Motor neuron (in vitro differentiated cells): ENCODE data around the gene VSNL1. TPM values are rescaled to one million over a fixed set of nuclear protein-coding genes. Genes with fewer than 3 reads are reported as not detected.

Source experiments
- ATAC-seq, 8 experiments: fragments of 200-7000 bp; cut with Tn5 transposase; replicated peaks in 6 of 8; 2 replicates each; pipeline ENCODE4 v1.8.0; 2021; ENCODE audit warnings: mild to moderate bottlenecking in 8 of 8, moderate library complexity in 8 of 8
- H3K27ac ChIP-seq, 2 donors: fragments of 250-450 bp; sonication (Bioruptor Pico); 2 replicates each; pipeline ENCODE4 v1.9.0; 2021; ENCODE audit warnings: antibody characterized with exemption in 2 of 2, mild to moderate bottlenecking in 2 of 2, moderate library complexity in 1 of 2
- H3K4me1 ChIP-seq, 2 donors: fragments of 250-450 bp; sonication (Bioruptor Pico); replicated peaks in 1 of 2; 2 replicates each; pipeline ENCODE4 v1.6.1; 2021; ENCODE audit warnings: antibody characterized with exemption in 2 of 2, mild to moderate bottlenecking in 2 of 2, moderate library complexity in 1 of 2
- H3K4me3 ChIP-seq, 5 donors: fragments of 250-450 bp; sonication (Bioruptor Pico); 2 replicates each; pipeline ENCODE4 v1.9.0; 2021; ENCODE audit warnings: antibody characterized with exemption in 5 of 5, mild to moderate bottlenecking in 5 of 5, moderate library complexity in 4 of 5
- WGBS, 10 experiments: fragments of 450-650 bp; shearing (Covaris generic); methylation state at CpG; one replicate each; pipeline ENCODE4 v1.0.0; 2022; 5-methylcytosine and 5-hydroxymethylcytosine counted together
- in situ Hi-C, 9 experiments: fragments of 400-800 bp; cut with MboI; loops; one replicate each; pipeline ENCODE4 v1.15.0; 2021; ENCODE audit warnings: low sequenced_read_pairs in 9 of 9, low pct_unique_long_range_greater_than_20kb in 2 of 9; ENCODE audit not compliant: unreplicated experiment in 9 of 9
- total RNA-seq, 8 experiments: library from RNA; unstranded; fragments of 300-600 nt; gene quantifications; 2 replicates each; pipeline versions ENCODE4 v1.2.3 to v1.2.4, GENCODE V29; 2022

VSNL1 gene
- total RNA-seq, 8 experiments from 2014 or later = 0.27 to 14.9 (median 6.3) TPM

GRCh38 chr2:17628349-17629261 is 88.1 kb downstream of the VSNL1 start:
- peak in 3 of 8 experiments; percentile 14 to 62 (median 24) for ATAC-seq
- WGBS, 10 experiments = 43 to 100% (median 60%) methylated on average over 1 to 2 of the region's 2 CpGs; no CpG with 5 or more reads in 5 of the 10 experiments
- no peak overlapping the region for H3K27ac ChIP-seq
- in situ Hi-C loops = no loop called here
- H3K4me3 ChIP-seq = no peak overlapping the region
- no peaks in the 10 kb centered on the region for H3K4me1 ChIP-seq

DNA sequence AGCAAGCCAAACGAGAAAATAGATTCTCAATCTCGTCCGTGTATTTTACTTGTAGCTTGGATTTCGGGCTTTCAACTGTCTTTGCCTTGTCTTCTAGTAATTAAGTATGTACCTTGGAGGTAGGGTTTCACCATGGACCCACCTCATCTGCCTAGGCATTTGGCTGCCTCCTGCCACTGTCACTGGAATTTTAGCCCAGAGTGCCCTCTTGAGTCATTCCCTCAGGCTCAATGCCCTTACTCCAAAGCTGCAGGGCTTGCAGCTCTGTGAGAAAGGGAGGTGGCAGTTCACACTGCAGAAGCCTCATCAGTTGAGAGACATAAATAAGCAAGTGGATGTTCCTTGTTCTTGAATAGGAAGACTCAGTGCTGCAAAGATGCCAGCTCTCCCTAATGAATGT is 89.6 kb downstream of the VSNL1 start:
- no peak overlapping the region for H3K27ac ChIP-seq
- in situ Hi-C loops = no loop called here
- ATAC-seq = no peak
- WGBS, 10 experiments = 33 to 100% (median 86%) methylated on average over 1 to 4 of the region's 4 CpGs; no CpG with 5 or more reads in 1 of the 10 experiments
- H3K4me1 ChIP-seq = no peaks in the 10 kb centered on the region
- no peak overlapping the region for H3K4me3 ChIP-seq

GRCh38 chr2:17634997-17635396 is 94.5 kb downstream of the VSNL1 start:
- WGBS, 10 experiments = 83 to 93% (median 83%) methylated on average over 1 to 2 of the region's 4 CpGs; no CpG with 5 or more reads in 7 of the 10 experiments
- Histone ChIP-seq H3K4me1 (peaks cover 10 to 12% of the 10 kb centered on the region in 2 donors), H3K27ac (no peak overlapping the region), H3K4me3 (no peak overlapping the region)
- in situ Hi-C loops = no loop called here
- ATAC-seq = peak in 1 of 8 experiments; percentile 52

GRCh38 chr2:17636257-17636656 is 95.8 kb downstream of the VSNL1 start:
- peak in 3 of 8 experiments; percentile 37 to 82 (median 82) for ATAC-seq
- H3K4me3 ChIP-seq = no peak overlapping the region
- H3K4me1 ChIP-seq = peaks cover 10 to 12% of the 10 kb centered on the region in 2 donors
- 80 to 100% (median 85%) methylated on average over 1 to 3 of the region's 3 CpGs; no CpG with 5 or more reads in 6 of the 10 experiments for WGBS, 10 experiments
- H3K27ac ChIP-seq = no peak overlapping the region
- in situ Hi-C loops = no loop called here

DNA sequence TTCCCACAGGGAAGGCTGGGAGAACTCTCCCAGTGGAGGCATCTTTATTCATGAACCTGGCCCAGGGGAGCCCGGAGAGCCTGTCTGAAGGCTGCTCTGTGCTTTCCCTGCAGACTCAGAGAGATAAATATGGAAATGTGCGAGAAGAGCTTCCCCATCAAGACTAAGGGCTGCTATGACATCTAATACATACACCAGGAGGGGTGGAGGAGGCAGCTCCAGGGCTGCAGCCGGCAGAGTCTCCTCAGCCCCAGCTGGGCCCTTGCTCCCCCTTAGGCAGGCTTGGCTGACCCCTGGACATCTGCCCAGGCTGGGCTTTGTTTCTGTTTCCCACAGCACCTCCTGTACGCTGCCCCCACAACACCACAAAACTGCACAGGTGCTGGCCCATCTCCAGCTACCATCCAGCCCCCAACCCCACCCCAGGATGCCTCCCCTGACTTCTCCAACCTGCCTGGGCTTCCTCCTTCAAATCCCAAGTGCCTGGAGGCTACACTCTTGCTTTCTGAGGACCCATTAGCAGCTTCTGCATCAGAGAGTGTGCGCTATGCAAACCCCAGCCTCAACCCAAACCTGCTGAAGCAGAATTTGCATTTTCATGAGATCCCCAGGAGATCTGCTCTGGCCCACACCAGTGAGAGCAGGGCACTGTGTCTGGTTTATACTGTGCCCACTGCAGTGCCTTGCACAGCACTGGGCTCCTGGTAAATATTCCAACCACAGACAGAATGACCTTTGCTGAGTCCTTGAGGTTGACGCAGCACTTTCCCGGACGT is 96.8 kb downstream of the VSNL1 start:
- ATAC-seq = peak; percentile 68 to 97 (median 88)
- peaks cover 10 to 12% of the 10 kb centered on the region in 2 donors for H3K4me1 ChIP-seq
- no peak overlapping the region for H3K4me3 ChIP-seq
- H3K27ac ChIP-seq = peak overlapping the region; percentile 24 to 72
- in situ Hi-C loops = no loop called here
- 40 to 89% (median 60%) methylated on average over 1 to 4 of the region's 8 CpGs; no CpG with 5 or more reads in 5 of the 10 experiments for WGBS, 10 experiments

GRCh38 chr2:17638196-17638743 is 97.8 kb downstream of the VSNL1 start:
- in situ Hi-C loops = no loop called here
- peaks cover 10 to 12% of the 10 kb centered on the region in 2 donors for H3K4me1 ChIP-seq
- 90 to 100% (median 100%) methylated on average over 1 to 5 of the region's 7 CpGs; no CpG with 5 or more reads in 1 of the 10 experiments for WGBS, 10 experiments
- no peak overlapping the region for H3K27ac ChIP-seq
- H3K4me3 ChIP-seq = no peak overlapping the region
- no peak for ATAC-seq

GRCh38 chr2:17640406-17640805 is 99.9 kb downstream of the VSNL1 start:
- WGBS, 10 experiments = 49 to 100% (median 100%) methylated on average over 1 to 2 of the region's 2 CpGs; no CpG with 5 or more reads in 1 of the 10 experiments
- Histone ChIP-seq H3K4me1 (peaks cover 12 to 17% of the 10 kb centered on the region in 2 donors), H3K27ac (no peak overlapping the region), H3K4me3 (no peak overlapping the region)
- no peak for ATAC-seq
- in situ Hi-C loops = no loop called here

GRCh38 chr2:17643031-17643615 is 102.6 kb downstream of the VSNL1 start:
- peaks cover 7 to 12% of the 10 kb centered on the region in 2 donors for H3K4me1 ChIP-seq
- no peak overlapping the region for H3K27ac ChIP-seq
- WGBS, 10 experiments = 0 to 94% (median 27%) methylated on average over 2 to 5 of the region's 6 CpGs; no CpG with 5 or more reads in 4 of the 10 experiments
- H3K4me3 ChIP-seq = no peak overlapping the region
- peak; percentile 75 to 90 (median 82) for ATAC-seq
- in situ Hi-C loops = no loop called here

DNA sequence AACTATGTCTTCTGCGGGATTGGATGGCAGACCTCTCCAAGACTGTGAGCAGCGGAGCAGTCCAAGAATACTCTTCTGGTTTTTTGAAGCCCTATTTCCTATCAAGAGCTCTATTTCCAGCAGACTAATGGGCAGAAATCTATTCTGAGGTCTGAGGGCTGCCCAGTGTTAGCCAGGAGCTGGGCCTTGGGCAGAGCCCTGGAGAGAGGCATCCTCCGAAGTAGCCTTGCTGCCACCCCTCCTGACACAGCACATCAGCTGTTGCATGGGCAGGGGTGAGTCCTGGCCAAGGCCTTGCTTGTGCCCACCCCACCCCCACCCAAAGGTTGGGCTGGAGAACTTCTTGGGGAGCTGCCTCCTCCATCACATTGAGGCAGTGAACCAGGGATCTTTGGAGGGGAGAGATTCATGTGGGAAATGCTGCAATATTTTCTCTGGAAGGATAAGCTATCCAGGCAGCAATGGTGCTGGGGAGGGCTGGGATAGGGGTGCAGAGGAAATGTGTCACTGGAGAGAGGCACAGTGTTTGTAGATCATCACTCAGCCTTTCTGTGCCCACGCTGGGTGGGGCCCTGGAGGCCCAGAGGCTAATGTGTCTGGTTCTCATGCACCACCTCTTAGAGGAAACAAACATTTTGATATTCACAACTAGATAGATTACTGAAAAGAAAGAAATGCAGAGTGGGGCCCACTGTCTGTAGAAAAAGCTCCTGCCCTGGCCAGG is 104.7 kb downstream of the VSNL1 start:
- Histone ChIP-seq H3K4me3 (no peak overlapping the region), H3K27ac (no peak overlapping the region), H3K4me1 (peaks cover 7 to 12% of the 10 kb centered on the region in 2 donors)
- WGBS, 10 experiments = 83 to 100% (median 100%) methylated on average over 1 to 3 of the region's 4 CpGs; no CpG with 5 or more reads in 5 of the 10 experiments
- in situ Hi-C loops = no loop called here
- ATAC-seq = peak; percentile 17 to 60 (median 50)

DNA sequence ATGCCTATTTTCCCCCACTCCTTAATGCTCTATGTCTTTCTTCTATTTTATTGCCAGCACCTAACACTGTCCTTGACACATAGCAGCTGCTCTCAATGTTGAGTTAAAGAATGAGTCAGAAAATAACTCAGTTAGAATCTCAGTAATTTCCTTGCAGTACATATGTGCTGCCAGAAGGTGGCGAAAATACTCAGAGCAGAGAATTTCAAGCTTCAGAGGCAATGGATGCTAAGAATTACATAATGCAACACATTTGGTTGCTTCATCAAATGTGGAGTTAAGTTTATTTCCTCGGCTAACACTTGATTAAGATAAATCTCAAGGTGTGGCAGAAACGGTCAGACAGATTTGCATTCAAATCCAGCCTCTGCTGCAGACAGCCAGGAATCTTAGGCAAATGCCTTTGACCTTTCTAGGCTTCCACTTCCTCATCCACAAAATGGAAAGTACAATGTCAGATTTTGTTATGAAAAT is 105.6 kb downstream of the VSNL1 start:
- 0% methylated on average over 2 to 3 of the region's 3 CpGs; no CpG with 5 or more reads in 2 of the 10 experiments for WGBS, 10 experiments
- in situ Hi-C loops = no loop called here
- peak; percentile 41 to 81 (median 74) for ATAC-seq
- H3K27ac ChIP-seq = no peak overlapping the region
- H3K4me3 ChIP-seq = no peak overlapping the region
- H3K4me1 ChIP-seq = peaks cover 7 to 12% of the 10 kb centered on the region in 2 donors

DNA sequence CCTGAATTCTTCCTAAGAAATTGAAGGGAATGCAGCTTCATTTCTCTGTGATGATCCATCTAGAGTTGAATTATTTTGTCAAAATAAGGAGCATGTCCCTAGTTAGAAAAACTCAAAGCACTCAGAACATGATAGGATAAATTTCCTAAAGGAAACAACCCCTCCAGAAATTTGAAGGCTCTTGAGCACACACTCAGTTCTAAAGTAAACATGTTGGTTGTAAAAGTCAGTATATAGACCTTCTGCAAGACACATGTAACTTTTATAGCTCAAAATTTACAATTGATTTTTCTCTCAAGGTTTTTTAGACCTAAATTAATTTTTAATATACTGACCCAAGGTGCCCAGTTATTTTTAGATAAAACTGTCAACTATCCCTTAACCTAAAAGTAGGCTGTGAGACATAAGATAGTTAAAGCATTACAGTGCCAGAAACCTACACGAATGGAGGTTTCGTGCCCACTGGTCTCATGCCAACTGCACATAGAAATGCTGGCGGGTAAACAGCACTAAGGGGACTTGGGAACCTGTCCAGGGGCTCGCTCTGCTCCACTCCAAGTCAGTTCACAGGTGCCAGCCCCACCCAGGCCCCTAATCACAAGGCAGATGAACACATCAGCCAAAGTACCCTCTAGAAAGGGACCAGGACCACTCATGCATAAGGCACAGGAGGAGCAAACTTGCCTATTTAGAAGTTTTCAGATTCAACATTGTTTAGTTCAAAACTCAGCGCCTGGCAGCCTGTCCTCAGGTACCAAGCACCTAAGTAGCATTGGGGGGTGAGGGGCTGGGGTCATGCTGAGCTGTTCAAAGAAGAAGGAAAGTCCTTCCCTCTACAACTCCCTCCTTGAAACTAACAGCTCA is 106.6 kb downstream of the VSNL1 start:
- no peak overlapping the region for H3K4me3 ChIP-seq
- in situ Hi-C loops = no loop called here
- no peak overlapping the region for H3K27ac ChIP-seq
- H3K4me1 ChIP-seq = peaks cover 7 to 12% of the 10 kb centered on the region in 2 donors
- WGBS, 10 experiments = 40 to 100% (median 92%) methylated on average over 2 to 5 of the region's 5 CpGs; no CpG with 5 or more reads in 2 of the 10 experiments
- ATAC-seq = no peak
